ENCODE data around the gene HSF2. TPM values are rescaled to one million over a fixed set of nuclear protein-coding genes. Genes with fewer than 3 reads are reported as not detected.

Gene HSF2
- total RNA-seq, 1 donor: 21.4 TPM

DNA sequence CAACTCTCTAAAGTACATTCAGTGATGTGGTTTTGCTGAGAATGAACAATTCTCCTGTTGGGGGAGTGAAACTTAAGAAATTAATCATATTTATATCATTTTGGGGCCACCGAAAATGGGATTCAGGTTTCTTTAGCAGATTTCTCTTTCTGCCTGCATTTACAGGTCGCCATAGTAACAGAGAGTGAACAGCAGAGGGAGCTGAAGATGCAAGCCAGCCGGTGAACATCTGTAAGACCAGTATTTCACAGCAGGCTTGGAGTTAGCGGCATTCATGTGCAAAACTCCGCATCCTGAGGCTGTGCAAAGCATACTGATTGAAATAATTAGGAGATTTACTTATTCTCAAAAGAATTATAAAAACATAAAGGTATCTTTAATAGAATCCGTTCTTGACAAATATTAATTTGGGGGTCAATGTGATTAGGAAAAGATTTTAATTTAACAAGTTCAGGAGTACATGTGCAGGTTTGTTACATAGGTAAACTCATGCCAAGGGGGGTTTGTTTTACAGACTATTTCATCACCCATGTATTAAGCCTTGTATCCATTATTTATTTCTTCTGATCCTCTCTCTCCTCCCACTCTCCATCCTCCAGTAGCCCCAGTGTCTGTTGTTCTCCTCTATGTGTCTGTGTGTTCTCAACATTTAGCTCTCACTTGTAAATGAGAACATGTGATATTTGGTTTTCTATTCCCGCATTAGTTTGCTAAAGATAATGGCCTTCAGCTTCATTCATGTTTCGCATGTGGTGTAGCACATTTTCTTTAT, 17.8 kb upstream of the HSF2 start:
- no peak overlapping the region for H3K4me3 ChIP-seq (ENCODE audit: low read depth, low read length)
- DNase-seq (ENCODE audit: low read depth): peak; percentile 85
- TF ChIP-seq, protein P1, sequence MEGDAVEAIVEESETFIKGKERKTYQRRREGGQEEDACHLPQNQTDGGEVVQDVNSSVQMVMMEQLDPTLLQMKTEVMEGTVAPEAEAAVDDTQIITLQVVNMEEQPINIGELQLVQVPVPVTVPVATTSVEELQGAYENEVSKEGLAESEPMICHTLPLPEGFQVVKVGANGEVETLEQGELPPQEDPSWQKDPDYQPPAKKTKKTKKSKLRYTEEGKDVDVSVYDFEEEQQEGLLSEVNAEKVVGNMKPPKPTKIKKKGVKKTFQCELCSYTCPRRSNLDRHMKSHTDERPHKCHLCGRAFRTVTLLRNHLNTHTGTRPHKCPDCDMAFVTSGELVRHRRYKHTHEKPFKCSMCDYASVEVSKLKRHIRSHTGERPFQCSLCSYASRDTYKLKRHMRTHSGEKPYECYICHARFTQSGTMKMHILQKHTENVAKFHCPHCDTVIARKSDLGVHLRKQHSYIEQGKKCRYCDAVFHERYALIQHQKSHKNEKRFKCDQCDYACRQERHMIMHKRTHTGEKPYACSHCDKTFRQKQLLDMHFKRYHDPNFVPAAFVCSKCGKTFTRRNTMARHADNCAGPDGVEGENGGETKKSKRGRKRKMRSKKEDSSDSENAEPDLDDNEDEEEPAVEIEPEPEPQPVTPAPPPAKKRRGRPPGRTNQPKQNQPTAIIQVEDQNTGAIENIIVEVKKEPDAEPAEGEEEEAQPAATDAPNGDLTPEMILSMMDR (IDR thresholded peaks at IDR 0.05; ENCODE audit: insufficient read depth, low read length): peak; percentile 82

DNA sequence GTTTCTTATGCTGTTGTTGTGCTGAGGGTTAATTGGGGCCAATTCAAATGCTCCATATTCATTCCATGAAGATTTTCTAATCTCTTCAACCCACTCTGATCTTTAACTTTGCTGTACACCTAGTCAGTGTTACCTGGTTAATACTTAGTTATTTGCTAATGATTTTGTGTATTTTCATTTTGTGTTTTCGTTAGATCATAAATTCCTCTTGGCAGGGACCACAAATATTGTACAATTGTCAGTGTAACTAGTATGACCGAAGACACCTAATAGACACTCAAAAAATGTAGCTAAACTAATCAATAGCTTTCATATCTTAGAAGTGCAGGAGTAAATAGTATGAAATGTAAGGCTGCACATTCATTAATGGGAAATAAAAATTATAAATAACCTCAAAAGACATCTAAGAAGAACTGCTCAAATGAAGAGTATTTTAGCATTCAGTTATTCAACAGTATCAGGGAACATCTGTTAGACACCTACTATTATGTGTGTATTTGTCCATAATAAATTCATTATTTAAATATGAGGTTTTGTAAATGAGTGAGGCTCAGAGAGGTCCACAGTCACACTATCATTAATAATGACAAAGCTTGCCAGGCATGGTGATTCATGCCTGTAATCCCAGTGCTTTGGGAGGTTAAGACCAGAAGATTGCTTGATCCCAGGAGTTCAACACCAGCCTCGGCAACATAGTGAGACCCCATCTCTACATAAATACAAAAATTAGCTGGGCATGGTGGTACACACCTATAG, 13.4 kb upstream of the HSF2 start:
- no peak overlapping the region for H3K4me3 ChIP-seq (ENCODE audit: low read depth, low read length)
- DNase-seq (ENCODE audit: low read depth): no peak
- TF ChIP-seq, protein P1 (IDR thresholded peaks at IDR 0.05; ENCODE audit: insufficient read depth, low read length): no peak

- DNase-seq (ENCODE audit: low read depth): no peak
- no peak overlapping the region for H3K4me3 ChIP-seq (ENCODE audit: low read depth, low read length)
- TF ChIP-seq, protein P1 (IDR thresholded peaks at IDR 0.05; ENCODE audit: insufficient read depth, low read length): no peak
Observed at GRCh38 chr6:122388945-122389344, 10.5 kb upstream of the HSF2 start.

DNA sequence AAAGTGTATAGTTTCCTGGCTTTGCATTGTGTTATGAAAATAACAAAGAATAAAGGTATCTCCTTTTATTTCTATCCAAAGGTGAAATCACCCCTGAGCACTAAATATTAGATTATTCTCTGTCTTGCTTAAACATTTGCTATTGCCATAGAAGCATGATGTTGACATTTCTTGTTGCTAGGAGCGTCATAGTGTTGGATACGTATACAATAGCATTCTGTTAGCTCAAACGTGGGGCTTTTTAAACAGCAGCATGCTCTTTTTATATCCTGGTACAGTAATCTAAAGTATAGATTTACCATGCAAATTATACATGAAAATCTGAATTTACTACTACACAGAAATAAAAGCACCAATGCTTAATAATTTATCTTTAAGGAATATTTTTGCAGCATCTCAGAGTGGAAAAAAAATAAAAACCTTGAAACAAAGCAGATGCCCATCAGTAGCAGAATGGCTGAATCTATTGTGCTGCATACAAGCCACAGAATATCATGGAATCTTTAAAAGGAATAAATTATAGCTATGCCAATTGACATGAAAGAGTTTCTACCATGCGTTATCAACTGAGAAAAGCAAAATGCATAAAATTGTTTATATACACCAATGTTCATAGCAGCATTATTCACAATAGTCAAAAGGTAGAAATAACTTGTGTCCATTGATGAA, 9.6 kb upstream of the HSF2 start:
- TF ChIP-seq, protein P1 (IDR thresholded peaks at IDR 0.05; ENCODE audit: insufficient read depth, low read length): no peak
- DNase-seq (ENCODE audit: low read depth): no peak
- no peak overlapping the region for H3K4me3 ChIP-seq (ENCODE audit: low read depth, low read length)

- TF ChIP-seq, protein P1 (IDR thresholded peaks at IDR 0.05; ENCODE audit: insufficient read depth, low read length): no peak
- no peak overlapping the region for H3K4me3 ChIP-seq (ENCODE audit: low read depth, low read length)
- DNase-seq (ENCODE audit: low read depth): no peak
Observed at GRCh38 chr6:122392564-122393350, 6.7 kb upstream of the HSF2 start.

GRCh38 chr6:122393351-122393896, 6.0 kb upstream of the HSF2 start:
- no peak overlapping the region for H3K4me3 ChIP-seq (ENCODE audit: low read depth, low read length)
- TF ChIP-seq, protein P1 (IDR thresholded peaks at IDR 0.05; ENCODE audit: insufficient read depth, low read length): no peak
- no peak for DNase-seq (ENCODE audit: low read depth)
